ENCODE results near the gene DYNLT2B.

- TF ChIP-seq CTCF (IDR thresholded peaks at IDR 0.05) (no peak), POLR2A (IDR thresholded peaks at IDR 0.05) (no peak)
Observed at GRCh38 chr3:196321162-196321561, 3.1 kb upstream of the DYNLT2B start.

Data from testis (tissue), 2 donors.